ENCODE measurements around the gene PBX4. TPM values are rescaled to one million over a fixed set of nuclear protein-coding genes. Genes with fewer than 3 reads are reported as not detected.

The PBX4 gene
- total RNA-seq, 1 donor from 2014 or later, result 0.46 TPM

GRCh38 chr19:19588546-19588945, 29.9 kb downstream of the PBX4 start:
- Mint-ChIP-seq H3K36me3 (ENCODE audit: unreplicated experiment) (no peaks in the 10 kb centered on the region), H3K4me3 (ENCODE audit: unreplicated experiment) (no peak overlapping the region), H3K4me1 (ENCODE audit: unreplicated experiment) (peaks cover 14% of the 10 kb centered on the region), H3K9me3 (ENCODE audit: unreplicated experiment) (no peaks in the 10 kb centered on the region), H3K27ac (ENCODE audit: unreplicated experiment) (no peak overlapping the region), H3K27me3 (ENCODE audit: unreplicated experiment) (no peaks in the 10 kb centered on the region)
- no peak for DNase-seq (ENCODE audit: extremely low spot score, unreplicated experiment)
- TF ChIP-seq CTCF (IDR thresholded peaks at IDR 0.05), result no peak

- Mint-ChIP-seq H3K4me3 (ENCODE audit: unreplicated experiment) (no peak overlapping the region), H3K36me3 (ENCODE audit: unreplicated experiment) (no peaks in the 10 kb centered on the region), H3K4me1 (ENCODE audit: unreplicated experiment) (peaks cover 14% of the 10 kb centered on the region), H3K27ac (ENCODE audit: unreplicated experiment) (no peak overlapping the region), H3K27me3 (ENCODE audit: unreplicated experiment) (no peaks in the 10 kb centered on the region), H3K9me3 (ENCODE audit: unreplicated experiment) (no peaks in the 10 kb centered on the region)
- DNase-seq (ENCODE audit: extremely low spot score, unreplicated experiment), result no peak
- no peak for TF ChIP-seq CTCF (IDR thresholded peaks at IDR 0.05)
These were observed 30.7 kb downstream of the PBX4 start for GRCh38 chr19:19587771-19588170.

GRCh38 chr19:19584356-19584755, 34.1 kb downstream of the PBX4 start:
- H3K36me3 Mint-ChIP-seq (ENCODE audit: unreplicated experiment), result no peaks in the 10 kb centered on the region
- no peaks in the 10 kb centered on the region for H3K9me3 Mint-ChIP-seq (ENCODE audit: unreplicated experiment)
- no peak overlapping the region for H3K27ac Mint-ChIP-seq (ENCODE audit: unreplicated experiment)
- H3K4me1 Mint-ChIP-seq (ENCODE audit: unreplicated experiment), result no peaks in the 10 kb centered on the region
- H3K27me3 Mint-ChIP-seq (ENCODE audit: unreplicated experiment), result no peaks in the 10 kb centered on the region
- TF ChIP-seq CTCF (IDR thresholded peaks at IDR 0.05), result no peak
- DNase-seq (ENCODE audit: extremely low spot score, unreplicated experiment), result no peak
- no peak overlapping the region for H3K4me3 Mint-ChIP-seq (ENCODE audit: unreplicated experiment)

- no peaks in the 10 kb centered on the region for H3K27me3 Mint-ChIP-seq (ENCODE audit: unreplicated experiment)
- DNase-seq (ENCODE audit: extremely low spot score, unreplicated experiment), result no peak
- H3K36me3 Mint-ChIP-seq (ENCODE audit: unreplicated experiment), result no peaks in the 10 kb centered on the region
- no peak for TF ChIP-seq CTCF (IDR thresholded peaks at IDR 0.05)
- no peak overlapping the region for H3K4me3 Mint-ChIP-seq (ENCODE audit: unreplicated experiment)
- H3K27ac Mint-ChIP-seq (ENCODE audit: unreplicated experiment), result no peak overlapping the region
- no peaks in the 10 kb centered on the region for H3K4me1 Mint-ChIP-seq (ENCODE audit: unreplicated experiment)
- no peaks in the 10 kb centered on the region for H3K9me3 Mint-ChIP-seq (ENCODE audit: unreplicated experiment)
These were observed 36.0 kb downstream of the PBX4 start for GRCh38 chr19:19582471-19582870.

- TF ChIP-seq CTCF (IDR thresholded peaks at IDR 0.05), result no peak
- no peaks in the 10 kb centered on the region for H3K27me3 Mint-ChIP-seq (ENCODE audit: unreplicated experiment)
- no peaks in the 10 kb centered on the region for H3K9me3 Mint-ChIP-seq (ENCODE audit: unreplicated experiment)
- DNase-seq (ENCODE audit: extremely low spot score, unreplicated experiment), result no peak
- no peak overlapping the region for H3K4me3 Mint-ChIP-seq (ENCODE audit: unreplicated experiment)
- no peak overlapping the region for H3K27ac Mint-ChIP-seq (ENCODE audit: unreplicated experiment)
- no peaks in the 10 kb centered on the region for H3K4me1 Mint-ChIP-seq (ENCODE audit: unreplicated experiment)
- no peaks in the 10 kb centered on the region for H3K36me3 Mint-ChIP-seq (ENCODE audit: unreplicated experiment)
These were observed 37.1 kb downstream of the PBX4 start for GRCh38 chr19:19581391-19581790.

Measured in osteocyte (in vitro differentiated cells).